ENCODE results near the gene PDIA5.

Gene PDIA5

DNA sequence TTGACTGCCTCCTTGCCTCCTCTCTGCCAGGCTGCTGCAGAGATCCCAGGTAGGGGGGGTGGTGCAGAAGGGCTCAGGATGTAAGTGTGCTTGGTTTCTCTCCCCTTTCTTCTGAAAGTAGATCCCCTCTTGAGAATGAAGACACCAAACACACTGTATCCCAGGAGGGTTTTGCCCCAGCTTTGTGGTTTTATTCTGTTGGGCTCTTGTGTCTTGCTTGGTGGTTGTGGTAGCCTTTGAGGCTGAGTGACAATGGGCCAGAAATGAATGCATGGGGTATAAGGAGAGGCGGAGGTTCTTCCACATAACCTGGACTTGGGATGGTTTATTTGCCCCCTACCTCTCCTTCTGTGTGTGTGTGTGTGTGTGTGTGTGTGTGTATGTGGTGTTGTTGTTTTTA is 5.7 kb downstream of the PDIA5 start:
- DNase-seq: no peak

DNA sequence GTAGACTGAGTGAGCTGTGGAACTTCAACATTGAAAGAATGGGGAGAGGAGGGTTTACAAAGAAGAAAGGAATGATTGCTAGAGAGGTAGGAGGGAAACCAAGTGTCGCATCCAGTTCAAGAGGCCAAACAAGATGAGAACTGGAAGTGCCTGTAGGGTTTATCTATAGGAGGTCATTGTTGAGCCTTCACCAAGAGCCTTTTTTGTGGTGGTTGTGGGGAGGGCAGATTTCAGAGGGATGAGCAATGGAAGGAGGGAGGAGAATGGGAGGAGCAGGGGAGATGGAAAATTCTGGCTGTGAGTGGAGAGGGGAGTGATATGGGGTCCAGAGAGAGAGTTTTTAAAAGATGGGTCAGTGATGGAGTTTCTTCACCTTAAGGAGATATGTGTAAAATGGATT is 8.5 kb downstream of the PDIA5 start:
- DNase-seq: no peak

DNA sequence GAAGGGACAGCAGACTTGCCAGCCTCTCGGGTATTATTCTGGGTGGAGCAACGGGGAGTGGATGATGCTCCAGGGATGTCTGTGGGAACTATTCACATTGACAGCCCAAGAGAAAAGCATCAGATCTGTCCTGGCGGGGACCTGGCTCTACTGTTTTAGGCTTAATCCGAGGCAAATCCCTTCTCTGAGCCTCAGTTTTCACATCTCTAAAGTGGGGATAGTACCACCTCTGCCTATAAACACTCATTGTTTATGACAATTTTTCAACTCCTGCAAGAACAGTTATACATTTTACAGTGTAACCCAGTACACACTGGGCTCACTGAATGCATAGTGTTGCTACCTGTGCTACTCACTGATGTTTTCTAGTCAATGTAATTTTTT is 9.3 kb downstream of the PDIA5 start:
- no peak for DNase-seq

DNA sequence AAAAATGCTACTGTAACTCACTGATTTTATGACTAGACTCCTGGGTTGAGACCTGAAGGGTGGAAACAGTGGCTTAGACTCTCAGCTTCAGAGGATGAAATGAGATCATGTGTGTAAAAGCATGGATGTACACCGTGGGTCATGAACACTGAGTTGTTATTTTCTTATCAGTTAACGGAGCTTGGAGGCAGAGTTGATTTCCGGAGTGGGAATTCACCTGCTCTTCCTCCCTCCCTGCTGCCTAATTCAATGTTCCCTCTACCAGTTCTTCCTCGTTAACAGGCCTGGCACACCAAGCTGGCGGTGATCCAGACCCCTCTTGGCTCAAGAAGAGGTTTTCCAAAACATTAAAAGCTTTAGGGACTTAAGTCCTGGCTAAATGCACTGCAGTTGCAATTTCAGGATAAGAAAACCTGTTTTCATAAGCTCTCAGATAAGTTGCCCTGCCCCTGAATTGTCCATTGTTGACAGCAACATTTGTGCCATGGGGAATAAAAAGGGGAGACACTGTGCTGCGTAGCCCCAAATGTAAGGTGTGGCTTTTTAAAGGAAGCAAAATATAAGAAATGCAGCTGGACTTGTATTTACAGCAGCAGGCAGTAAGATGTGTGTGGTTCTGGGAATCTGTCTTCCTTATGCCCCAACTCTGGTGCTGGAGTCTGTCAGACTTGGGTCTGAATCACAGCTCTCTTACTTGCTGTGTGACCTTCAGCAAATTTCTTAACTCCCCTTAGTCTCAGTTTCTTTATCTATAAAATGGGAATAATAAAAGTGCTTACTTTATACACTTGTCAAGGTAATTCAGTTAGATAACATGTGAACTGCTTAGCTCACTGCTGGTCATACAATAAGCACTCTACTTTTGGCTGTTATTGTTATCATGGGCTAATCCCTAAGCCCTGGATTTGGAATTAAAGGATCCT is 9.9 kb downstream of the PDIA5 start:
- no peak for DNase-seq

DNA sequence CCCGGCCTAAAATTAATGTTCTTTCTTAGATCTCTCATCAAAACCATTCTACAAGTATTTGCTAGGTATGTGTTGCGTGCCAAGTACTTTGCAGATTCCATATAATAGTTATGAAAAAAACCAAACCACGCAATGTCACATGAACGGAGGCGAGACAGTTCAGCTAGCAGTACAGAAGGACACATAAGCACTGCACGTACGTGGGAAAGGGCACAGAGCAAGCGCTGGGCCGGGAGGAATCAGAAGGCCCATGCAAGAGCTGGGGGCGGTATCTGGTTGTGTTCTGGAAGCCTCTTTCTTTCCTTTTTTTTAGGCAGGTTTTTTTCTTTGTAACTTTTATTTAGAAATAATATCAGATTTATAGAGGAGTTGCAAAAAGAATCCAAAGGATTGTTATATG is 11.3 kb downstream of the PDIA5 start:
- DNase-seq: no peak

DNA sequence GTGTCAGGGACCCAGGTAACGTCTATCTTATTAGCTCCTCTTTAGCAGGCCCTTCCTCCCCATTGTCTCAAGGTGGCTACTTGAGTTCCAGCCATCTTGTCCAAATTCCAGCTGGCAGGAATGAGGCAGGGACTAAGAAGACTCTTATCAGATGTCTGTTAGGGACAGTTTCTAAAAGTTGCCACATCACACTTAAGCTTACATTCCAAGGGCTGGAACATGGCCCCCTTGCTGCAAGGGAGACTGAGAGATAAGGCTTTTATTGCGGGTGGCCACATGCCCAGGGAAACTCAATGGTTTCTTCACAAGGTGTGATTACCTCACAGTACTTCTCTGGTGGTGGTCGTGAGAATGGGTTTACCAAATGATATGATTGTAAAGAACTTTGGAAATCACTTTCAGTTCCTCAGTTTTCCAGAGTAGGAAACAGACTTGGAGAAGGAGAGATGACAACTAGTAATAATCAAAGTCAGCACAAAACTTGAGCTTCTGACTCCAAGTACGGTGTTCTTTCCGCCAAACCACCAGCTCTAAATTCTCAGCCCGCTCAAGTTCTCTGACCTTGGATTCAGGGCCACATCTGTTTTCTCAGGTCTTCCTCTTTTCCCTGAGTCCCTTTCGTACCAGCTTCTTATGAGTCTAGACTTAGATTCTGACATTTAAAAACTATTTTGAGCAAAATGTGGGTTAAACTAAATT is 14.2 kb downstream of the PDIA5 start:
- DNase-seq: no peak

DNA sequence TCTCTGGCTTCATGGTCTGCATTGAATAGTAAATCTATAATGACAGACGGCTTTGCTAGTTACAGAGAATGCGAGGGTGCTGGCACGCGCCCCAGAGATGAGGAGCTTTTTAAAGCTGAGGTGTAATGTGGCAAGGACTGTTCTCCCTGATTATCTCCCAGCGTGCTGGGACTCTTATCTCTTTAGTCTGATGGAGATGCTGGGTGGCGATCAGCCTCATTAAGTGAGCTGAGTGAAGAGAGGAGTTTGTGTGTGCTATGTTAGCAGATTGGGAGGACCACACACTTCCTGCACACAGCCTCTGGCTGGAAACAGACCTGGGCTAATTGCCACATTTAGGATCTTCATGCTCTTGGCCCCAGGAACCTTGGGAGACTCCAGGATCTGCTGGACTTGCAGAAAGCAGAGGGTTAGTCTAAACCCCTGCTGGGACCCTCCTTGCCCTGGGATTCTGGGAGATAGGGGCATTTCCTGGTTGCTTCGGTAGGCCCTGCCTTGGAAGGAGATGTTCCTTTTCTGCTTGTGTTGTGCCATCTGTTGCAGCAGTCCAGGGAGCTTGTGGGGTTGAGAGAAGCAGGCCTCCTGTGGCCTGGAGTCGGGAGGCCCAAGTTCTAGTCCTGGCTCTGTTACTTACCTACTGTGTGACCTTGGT is 15.0 kb downstream of the PDIA5 start:
- DNase-seq: no peak

DNA sequence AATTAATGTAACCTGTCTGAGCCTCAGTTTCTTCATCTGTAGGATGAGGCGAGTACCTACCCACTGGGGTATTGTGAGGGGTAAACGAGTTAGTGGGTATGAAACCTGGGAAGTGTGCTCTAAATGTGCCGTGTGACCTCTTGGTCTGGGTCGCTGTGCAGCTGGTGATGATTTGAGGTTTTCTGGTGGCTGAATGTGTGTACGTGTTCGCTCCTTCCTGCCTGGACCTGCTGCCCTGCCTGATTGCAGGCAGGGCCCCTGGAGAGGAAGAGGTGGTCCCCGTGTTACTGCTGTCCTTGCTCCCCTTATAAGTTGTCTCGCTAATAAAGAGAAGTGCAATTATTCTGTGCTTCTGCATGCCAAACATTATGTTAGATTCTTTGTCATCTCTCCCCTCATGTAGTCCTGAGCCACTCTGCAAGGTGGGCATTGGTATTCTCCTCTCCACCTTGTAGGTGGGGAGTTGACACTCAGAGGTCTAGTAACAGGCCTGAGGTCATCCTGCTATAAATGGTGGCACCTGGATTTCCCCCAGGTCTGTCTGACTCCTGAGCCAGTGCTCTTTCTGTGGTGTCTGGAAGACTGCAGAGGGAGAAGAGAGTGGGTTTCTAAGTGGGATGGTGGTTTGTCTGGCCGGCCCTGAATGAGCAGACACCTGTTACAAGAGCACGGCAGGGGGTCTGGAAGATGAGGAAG is 15.7 kb downstream of the PDIA5 start:
- DNase-seq: no peak

DNA sequence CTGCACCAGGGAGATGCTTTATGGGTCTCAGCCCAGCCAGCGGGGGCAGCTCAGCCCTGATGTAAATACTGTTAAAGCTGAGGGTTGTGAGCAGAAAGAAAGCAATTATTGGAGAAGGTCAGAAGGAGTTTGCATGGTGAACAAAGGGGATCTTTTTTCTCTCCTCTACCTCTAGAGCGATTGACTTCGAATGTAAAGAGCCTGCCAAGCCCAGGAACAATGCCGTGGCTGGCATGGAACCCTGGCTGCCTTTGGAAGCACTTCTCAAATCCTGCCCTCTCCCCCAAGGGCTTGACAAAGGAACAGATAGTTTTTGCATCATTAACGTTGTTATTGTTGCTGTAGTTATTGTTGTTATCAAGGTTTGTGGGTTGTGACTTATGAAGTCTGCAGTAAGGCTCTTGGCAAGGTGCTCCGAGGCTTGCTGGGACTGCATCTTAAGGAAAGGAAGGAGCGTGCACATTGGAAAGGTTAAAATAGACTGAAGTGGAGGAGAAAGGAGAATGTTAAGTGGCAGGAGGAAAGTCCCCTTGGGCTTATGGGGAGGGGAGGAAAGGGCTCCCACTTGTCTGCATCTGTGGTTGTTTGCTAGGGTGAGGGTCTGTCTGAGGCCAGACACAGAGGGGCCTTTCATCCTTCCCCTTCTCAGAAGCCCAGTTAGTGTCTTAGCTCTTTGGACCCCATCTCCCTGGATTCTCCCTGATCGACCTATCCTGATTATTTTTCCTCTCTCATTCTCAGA is 16.7 kb downstream of the PDIA5 start:
- no peak for DNase-seq

DNA sequence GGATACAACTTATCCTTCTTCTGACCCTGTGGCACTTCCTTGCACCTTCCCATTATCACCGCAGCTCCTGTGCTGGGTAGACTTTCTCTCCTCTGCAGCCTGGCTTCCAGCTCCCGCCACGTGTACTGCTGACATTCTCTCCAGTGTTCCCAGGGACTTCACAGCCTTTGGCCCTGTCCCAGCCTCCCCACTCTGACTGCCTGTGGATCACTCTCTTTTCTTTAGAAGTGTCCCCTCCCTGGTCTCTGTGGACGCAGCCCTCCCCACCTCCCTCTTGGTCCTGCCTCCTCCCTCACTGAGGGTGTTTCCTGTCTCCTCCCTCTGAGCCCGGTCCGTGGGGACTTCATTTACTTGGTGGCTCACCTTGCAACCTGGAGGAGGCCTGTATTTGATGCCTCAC is 17.4 kb downstream of the PDIA5 start:
- DNase-seq: no peak

DNA sequence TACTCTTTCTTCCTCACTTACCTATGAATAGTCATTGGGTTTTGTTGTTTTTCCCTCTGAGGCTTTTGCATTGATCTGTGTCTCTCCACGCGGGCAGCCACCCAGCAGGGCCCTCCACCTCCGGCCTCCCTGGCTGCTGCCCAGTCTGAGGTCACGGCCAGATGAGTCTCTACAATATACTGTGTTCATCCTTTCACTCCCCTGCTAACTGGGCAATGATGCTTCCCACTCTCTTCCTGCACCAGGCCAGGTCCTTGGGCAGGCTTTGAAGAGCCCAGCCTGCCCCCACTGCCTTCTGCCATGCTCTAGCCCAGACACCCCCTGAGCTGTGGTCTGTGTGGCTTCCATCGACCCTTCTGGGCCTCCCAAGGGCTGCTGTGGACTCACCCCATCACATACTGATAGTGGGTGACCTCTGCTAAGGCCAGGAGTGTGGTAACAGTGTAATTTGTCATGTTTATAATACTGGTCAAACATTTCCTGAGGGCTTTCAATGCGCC is 18.0 kb downstream of the PDIA5 start:
- no peak for DNase-seq

DNA sequence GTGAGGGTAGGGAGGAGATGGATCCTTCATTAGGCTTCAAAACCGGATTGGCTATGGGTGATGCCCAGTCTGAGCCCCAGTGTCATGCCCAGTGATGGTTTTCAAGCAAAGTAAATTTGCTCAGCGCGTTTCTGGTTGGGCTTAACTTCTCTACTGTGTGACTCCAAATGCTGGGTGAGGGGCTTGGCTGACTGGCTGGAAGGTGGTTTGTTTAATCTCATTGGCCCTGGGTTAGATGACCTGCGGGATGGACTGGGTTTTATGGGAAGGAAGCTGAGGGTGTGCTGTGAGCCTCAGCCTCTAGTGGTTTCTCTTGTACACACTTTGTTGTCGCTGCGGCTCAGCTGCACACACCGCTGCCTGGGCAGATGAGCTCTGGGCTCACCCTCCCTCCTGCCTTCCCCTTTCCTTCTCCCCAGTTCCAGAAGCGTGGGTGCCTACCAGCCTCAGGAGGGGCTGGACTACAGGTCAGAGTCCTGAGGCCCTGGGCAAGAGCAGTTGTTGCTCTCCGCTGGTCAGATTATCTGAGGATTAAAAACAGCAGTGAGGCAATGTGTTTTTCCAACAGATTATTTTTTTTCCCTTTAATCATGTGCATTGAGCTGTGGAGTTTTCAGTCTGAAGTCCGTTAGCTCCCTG is 18.6 kb downstream of the PDIA5 start:
- no peak for DNase-seq

DNA sequence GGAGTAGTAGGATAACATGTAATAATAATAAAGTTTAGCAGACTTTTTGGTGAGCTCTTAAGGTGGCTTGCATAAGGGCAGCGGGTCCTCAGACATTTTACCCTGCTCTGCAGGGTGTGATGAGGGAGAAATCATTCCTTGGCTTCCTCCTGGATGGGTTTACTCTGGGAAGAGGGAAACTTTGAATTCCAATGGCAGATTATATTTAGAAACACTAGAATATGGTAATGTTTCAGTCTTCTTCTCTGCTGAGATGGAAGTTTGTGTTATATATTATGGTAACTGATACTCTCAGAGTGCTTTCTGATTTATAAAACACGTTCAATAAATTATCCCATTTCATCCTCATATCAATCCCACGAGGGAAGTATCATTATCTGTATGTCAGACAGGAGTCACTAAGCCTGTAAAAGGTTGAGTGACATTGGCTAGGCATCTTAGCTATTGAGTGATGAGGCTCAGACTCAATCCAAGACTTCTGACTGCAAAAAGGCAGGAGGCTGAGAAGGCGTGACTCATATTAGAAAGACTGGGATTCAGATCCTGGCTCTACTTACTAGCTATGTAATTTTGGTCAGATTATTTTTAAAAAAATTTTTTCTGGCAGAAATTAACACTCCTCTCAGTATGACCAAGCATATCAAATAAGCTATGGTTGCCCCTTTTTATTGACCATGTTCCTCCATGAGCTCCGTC is 19.3 kb downstream of the PDIA5 start:
- DNase-seq: no peak

DNA sequence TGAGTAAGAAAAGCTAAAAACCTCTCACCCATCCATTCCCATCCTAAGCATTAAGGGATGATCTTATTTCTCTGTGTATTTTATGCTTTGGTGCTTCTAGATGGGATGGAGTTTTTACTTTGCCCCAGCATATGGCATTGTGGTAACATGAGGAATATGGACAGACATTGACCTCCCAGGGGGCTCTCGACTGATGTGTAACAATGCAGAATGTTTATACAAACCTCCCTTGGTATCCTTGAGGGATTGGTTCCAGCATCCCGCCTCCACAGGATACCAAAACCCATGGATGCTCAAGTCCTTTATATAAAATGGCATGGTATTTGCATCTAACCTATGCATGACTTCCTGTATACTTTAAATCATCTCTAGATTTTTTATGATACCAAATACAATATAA is 21.6 kb downstream of the PDIA5 start:
- DNase-seq: no peak

DNA sequence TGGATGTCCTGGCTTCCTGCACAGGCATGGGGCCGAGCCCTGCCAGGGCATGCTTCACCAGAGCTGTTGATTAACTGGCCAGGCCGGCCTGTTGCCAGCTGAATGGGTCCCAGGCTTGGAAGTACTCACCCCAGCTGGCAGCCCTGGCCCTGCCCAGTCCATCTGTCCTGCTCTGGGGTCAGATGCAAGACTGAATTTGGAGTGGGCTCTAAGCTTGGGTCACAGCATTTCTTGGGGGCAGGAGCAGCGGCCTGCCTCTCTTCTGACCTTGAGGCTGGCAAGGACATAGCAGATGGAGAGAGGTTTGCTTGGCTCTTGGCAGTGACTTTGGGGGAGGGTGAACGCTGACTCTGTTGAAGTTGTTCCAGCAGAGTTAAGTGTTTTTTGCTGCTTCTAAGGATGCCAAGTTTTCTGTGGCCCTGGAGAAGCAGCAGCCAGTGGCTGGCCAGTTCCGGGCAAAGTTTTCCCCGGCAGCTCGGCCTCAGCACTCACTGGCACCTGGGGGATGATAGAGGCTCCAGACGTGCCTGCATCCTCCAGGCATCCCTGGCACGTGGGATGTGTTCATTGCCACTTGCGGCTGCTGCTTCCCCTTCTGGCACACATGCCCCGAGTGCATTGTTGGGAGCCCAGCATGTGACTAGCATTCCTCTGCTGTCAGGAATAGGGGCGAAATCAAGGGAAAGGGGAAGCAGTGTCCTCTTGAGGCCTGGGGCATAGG is 22.9 kb downstream of the PDIA5 start:
- no peak for DNase-seq

DNA sequence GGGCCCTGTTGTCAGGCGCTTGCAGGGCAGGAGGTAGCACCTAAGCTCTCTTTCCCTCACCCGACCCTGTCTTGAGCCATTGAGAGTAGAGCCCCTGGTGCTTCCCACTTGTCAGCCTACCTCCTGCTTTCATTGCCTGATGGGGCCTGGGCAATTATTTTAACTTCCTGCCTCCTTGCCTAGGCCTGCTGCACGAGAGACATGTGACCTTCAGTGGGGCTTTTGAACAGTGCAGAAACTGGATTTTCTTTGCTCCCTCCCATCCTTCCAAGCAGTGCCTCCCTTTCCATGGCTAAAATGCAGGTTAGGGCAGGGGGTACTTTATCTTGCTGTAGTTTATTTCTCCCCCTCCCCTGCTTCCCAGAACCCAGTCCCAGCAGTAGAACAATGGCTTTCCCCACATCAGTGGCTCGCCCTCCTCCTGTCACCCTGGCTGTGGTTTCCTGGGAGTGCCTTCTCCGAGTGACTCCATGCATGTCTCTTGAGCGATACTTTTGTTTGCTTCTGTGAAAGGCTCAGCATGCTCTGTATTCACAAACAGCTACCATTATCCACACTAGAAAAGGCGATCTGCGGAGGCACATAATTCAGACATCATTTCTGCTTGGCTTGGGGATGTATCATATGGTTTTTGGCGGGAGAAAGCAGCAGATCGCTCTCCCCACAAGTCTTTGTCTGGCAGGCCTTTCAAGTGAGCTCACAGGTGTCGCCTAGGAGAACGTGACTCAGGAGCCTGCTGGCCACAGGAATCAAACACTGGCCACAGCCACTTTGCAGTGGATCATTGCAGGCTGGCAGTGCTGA is 24.1 kb downstream of the PDIA5 start:
- no peak for DNase-seq

DNA sequence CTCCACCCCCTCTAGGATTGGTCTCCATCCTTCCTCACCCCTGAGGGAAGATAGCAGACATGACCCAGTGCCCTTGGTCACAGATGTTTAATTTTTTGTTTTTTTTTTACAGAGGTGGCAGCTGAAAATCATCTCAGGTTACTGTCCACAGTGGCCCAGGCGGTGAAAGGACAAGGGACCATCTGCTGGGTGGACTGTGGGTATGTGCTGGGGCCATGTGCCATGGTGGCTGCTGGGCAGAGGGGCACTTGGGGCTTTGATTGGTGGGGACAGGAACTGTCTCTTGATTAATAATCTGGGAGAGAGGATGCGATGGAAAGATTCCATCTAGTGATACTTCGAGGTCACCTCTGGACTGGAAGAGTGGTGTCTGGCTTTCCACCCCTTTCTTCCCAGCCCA is 25.4 kb downstream of the PDIA5 start:
- no peak for DNase-seq

DNA sequence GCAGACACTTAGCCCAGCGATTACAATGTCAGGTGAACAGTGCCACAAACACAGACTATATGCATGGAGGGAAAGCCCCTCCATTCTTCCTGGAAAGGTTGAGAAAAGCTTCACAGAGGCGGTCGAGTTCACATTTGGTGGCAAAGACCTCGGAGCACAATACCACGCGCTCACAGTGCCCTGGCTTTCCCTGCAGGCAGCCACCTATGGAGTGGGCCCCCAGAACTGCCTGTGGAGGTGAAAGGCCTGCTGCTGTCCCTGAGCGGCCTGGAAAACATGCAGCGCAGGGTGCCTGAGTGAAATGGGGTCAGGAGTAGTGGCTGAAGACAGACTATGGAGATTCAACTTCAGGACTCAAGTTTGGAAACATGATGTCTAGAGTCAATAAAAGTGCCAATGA is 26.9 kb downstream of the PDIA5 start:
- no peak for DNase-seq

DNA sequence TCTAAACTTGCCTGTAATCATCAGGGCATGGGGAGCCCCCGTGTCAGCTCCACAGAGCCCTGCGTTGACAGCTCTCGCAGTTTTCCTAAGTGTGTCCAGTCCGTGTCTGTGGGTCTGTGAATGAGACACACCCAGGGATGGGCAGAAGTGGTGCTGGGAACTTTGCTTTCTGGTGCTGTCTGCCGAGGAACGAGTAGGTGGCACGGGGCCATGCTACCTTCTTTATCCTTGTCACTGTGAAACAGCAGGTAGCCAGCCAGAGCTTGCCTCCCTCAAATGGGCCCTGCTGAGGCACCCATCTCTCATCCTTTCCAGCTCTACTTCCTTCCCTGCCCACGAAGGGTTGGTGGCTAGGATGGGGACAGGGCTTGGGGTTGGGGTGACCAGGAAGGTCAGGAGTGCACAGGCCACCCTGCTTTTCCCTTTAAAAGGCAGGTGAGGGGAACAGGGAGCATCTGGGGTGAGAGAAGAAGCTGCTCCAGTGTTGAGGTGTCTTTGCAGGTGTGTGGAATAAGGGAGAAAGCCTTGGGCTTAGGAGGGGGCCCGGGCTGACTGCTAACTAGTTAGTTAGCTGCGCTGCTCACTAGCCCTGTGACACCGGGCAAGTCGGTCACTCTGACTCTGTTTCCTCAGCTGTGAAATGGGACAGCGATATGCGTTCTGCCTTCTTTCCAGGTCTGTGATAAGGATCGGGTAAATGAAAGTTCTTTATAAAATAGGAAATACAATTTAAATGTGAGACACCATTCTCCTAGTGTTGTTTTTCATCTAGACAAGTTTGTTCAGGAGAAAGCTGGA is 27.9 kb downstream of the PDIA5 start:
- DNase-seq: no peak
